ENCODE results near the gene DIP2B.

DNA sequence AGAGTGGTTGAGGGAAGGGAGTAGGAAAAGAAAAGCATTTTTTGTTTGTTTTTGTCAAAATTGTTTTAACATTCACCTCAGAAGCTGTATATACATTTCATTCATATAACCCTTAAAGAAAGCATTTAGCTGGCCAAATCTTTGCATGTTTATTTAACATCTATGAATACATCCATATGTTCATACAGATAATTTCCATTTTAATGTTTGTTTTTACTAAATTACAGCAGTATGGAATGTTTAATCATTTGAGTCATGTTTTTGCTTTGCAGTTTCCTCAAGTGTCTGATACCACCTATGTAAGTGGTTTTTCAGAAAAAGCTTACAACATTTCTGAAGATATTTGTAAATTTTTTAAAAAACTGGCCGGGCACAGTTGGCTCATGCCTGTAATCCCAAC, 174.8 kb downstream of the DIP2B start:
- TF ChIP-seq, protein P1, sequence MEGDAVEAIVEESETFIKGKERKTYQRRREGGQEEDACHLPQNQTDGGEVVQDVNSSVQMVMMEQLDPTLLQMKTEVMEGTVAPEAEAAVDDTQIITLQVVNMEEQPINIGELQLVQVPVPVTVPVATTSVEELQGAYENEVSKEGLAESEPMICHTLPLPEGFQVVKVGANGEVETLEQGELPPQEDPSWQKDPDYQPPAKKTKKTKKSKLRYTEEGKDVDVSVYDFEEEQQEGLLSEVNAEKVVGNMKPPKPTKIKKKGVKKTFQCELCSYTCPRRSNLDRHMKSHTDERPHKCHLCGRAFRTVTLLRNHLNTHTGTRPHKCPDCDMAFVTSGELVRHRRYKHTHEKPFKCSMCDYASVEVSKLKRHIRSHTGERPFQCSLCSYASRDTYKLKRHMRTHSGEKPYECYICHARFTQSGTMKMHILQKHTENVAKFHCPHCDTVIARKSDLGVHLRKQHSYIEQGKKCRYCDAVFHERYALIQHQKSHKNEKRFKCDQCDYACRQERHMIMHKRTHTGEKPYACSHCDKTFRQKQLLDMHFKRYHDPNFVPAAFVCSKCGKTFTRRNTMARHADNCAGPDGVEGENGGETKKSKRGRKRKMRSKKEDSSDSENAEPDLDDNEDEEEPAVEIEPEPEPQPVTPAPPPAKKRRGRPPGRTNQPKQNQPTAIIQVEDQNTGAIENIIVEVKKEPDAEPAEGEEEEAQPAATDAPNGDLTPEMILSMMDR (IDR thresholded peaks at IDR 0.05): no peak
- TF ChIP-seq POLR2A (IDR thresholded peaks at IDR 0.05): no peak

All from adrenal gland (tissue), 5 donors.